Gastrocnemius medialis (tissue), 4 donors: ENCODE results near the gene PSMD5.

Experiments used
- CTCF ChIP-seq, 5 experiments: fragments of 450-650 bp in 3 of 5; fragments of 200-600 bp in 2 of 5; sonication (generic) in 2 of 5; IDR thresholded peaks in 4 of 5; conservative IDR thresholded peaks in 1 of 5; 1 replicate in 4 of 5; 2 replicates in 1 of 5; pipeline ENCODE4 v1.5.1; 2016 to 2019; ENCODE audit warnings: antibody characterized with exemption in 5 of 5, mild to moderate bottlenecking in 3 of 5, moderate library complexity in 3 of 5
- POLR2A ChIP-seq, 2 donors: fragments of 450-650 bp; IDR thresholded peaks; one replicate each; pipeline ENCODE4 v1.6.1; 2017; ENCODE audit warnings: antibody characterized with exemption in 2 of 2, mild to moderate bottlenecking in 2 of 2, moderate library complexity in 2 of 2

GRCh38 chr9:120852240-120853010 lies 9.7 kb upstream of the PSMD5 start:
- TF ChIP-seq CTCF (IDR thresholded peaks at IDR 0.05 in 4 of 5, conservative IDR thresholded peaks at IDR 0.05 in 1 of 5) (no peak), POLR2A (IDR thresholded peaks at IDR 0.05) (no peak)
